Stomach (tissue), 9 donors: ENCODE data around the gene CD38. TPM values are rescaled to one million over a fixed set of nuclear protein-coding genes. Genes with fewer than 3 reads are reported as not detected.
"Not testable (repeated sequence)": the region's sequence is repeated elsewhere in the genome, so short reads cannot be mapped to it uniquely, and the experiment has no call there.

ENCODE experiments used
- DNase-seq, 2 donors: peaks; one replicate each; pipeline versions ENCODE4 v3.0.0 to v3.0.0-alpha.2; 2013 to 2019
- H3K27ac ChIP-seq, 5 donors: fragments of 200-600 bp in 4 of 5; sonication (generic) in 4 of 5; one replicate each; pipeline ENCODE4 v1.5.1; 2013 to 2019; ENCODE audit warnings: mild to moderate bottlenecking in 1 of 5, moderate library complexity in 1 of 5
- H3K27me3 ChIP-seq, 3 donors: fragments of 200-600 bp; sonication (generic); one replicate each; pipeline ENCODE4 v1.5.1; 2017 to 2019; ENCODE audit warnings: mixed run types in 1 of 3
- H3K36me3 ChIP-seq, 4 donors: fragments of 200-600 bp; sonication (generic); 1 replicate in 3 of 4; 2 replicates in 1 of 4; pipeline ENCODE4 v1.5.1; 2016 to 2019
- H3K4me1 ChIP-seq, 4 donors: fragments of 200-600 bp; sonication (generic); one replicate each; pipeline ENCODE4 v1.5.1; 2016 to 2019
- H3K4me3 ChIP-seq, 4 donors: fragments of 200-600 bp; sonication (generic) in 3 of 4; one replicate each; pipeline ENCODE4 v1.5.1; 2016 to 2019; ENCODE audit warnings: mild to moderate bottlenecking in 1 of 4
- H3K9me3 ChIP-seq, 4 donors: fragments of 200-600 bp; sonication (generic); one replicate each; pipeline ENCODE4 v1.5.1; 2016 to 2019
- EP300 ChIP-seq: sonication (generic); formaldehyde crosslinking; IDR thresholded peaks from one replicate; pipeline ENCODE4 v1.6.1; 2017; ENCODE audit warnings: antibody characterized with exemption
- POLR2A ChIP-seq, 4 donors: fragments of 450-650 bp; IDR thresholded peaks; one replicate each; pipeline ENCODE4 v1.6.1; 2016; ENCODE audit warnings: antibody characterized with exemption in 4 of 4, control low read depth in 2 of 4, mild to moderate bottlenecking in 1 of 4, moderate library complexity in 1 of 4
- POLR2AphosphoS5 ChIP-seq, 3 donors: sonication (generic); formaldehyde crosslinking; IDR thresholded peaks; one replicate each; pipeline ENCODE4 v1.6.1; 2016; ENCODE audit warnings: antibody characterized with exemption in 3 of 3
- WGBS, 5 donors: extraction: QIAGEN DNeasy Blood & Tissue Kit in 3 of 5; methylation state at CpG; one replicate each; pipeline versions ENCODE4 v1.1.5 to v1.1.7; 2013 to 2018; 5-methylcytosine and 5-hydroxymethylcytosine counted together
- intact Hi-C: fragments of 100-400 bp; cut with DNase I; formaldehyde crosslinking; loops from one replicate; pipeline ENCODE4 v1.15.1; 2023; ENCODE audit warnings: low total_unique reads
- polyA plus RNA-seq, 3 donors: library from polyadenylated mRNA; stranded (reverse); fragments of 200-250 nt; gene quantifications; one replicate each; pipeline ENCODE4 v1.2.3, GENCODE V29; 2013
- total RNA-seq, 5 donors: library from RNA; depleted of rRNA; stranded (reverse); fragments of >200 nt; gene quantifications; one replicate each; pipeline versions ENCODE4 v1.1.0 to v1.2.3, GENCODE V29; 2014 to 2016
- TF ChIP-seq, protein P1 (sequence below), 7 experiments: fragments of 450-650 bp in 4 of 7; fragments of 200-600 bp in 3 of 7; sonication (generic) in 3 of 7; IDR thresholded peaks; one replicate each; pipeline ENCODE4 v1.5.1; 2016 to 2019; ENCODE audit warnings: antibody characterized with exemption in 7 of 7, control low read depth in 2 of 7, mild to moderate bottlenecking in 1 of 7
- donor health status: healthy with polysubstance abuse.
- donor health status: Bipolar disorder and iron deficiency.
- donor health status: healthy.

CD38 gene
- total and polyA plus RNA-seq, 8 donors: 0.62 to 44.9 (median 2.2) TPM

DNA sequence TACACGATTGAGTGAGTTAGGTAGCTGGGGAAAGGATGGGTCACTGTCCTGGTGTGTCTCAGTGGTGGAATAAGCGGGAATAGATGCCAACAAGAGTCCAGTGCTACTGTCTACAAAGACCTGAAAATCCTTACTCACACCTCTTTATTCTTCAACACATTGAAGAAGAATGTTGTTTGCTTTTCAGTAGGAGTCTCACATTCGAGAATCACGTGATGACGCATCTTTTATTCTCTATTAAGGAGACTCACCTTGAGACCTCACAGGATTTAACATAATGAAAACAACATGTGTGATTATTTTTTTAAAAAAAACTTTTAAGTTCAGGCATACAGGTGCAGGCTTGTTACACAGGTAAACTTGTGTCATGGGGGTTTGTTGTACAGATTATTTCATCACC, 75.2 kb downstream of the CD38 start:
- no peak for TF ChIP-seq POLR2AphosphoS5 (IDR thresholded peaks at IDR 0.05)
- Histone ChIP-seq H3K4me1 (no peaks in the 10 kb centered on the region), H3K27me3 (no peaks in the 10 kb centered on the region), H3K4me3 (no peak overlapping the region), H3K9me3 (no peaks in the 10 kb centered on the region), H3K27ac (no peak overlapping the region), H3K36me3 (no peaks in the 10 kb centered on the region)
- 79 to 87% (median 83%) methylated on average over 5 of the region's 5 CpGs for WGBS, 5 donors
- intact Hi-C loops: no loop called here
- DNase-seq: no peak

DNA sequence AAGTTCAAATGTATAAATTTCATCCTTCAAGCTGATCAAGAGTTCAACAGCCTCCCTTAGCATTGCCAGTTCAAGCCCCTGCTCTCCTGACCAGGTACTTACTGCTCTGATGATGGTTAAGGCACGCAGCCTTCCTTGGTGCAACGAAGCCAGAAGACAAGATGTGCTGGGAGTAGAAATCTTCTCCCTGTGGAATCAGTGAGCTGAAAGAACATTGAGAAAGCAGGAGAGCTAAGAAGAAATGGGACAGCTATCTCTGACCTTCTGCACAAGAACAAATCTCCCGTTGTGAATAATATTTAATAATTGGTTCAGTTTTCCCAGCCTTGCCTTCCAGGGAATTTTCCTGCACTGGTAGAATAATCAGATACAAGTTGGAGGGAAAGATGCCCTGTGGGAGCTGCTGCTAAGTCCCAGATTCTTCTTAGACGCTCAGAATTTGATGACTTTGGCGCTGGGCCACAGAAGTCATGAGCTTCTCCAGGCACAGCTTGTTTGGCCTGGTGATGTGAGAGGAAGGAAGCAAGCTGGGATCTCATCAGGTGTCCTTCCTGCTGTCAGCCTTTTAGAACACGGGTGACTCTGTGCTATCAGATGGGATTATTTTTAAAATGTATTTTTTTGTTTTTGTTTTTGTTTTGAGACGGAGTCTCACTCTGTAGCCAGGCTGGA, 77.8 kb downstream of the CD38 start:
- WGBS, 5 donors: 60 to 71% (median 69%) methylated on average over 7 of the region's 7 CpGs
- Histone ChIP-seq H3K4me1 (no peaks in the 10 kb centered on the region), H3K9me3 (no peaks in the 10 kb centered on the region), H3K27me3 (no peaks in the 10 kb centered on the region), H3K4me3 (no peak overlapping the region), H3K36me3 (no peaks in the 10 kb centered on the region), H3K27ac (no peak overlapping the region)
- no peak for TF ChIP-seq POLR2A (IDR thresholded peaks at IDR 0.05)
- intact Hi-C loops: no loop called here
- peak in 1 of 2 donors; percentile 42 for DNase-seq

DNA sequence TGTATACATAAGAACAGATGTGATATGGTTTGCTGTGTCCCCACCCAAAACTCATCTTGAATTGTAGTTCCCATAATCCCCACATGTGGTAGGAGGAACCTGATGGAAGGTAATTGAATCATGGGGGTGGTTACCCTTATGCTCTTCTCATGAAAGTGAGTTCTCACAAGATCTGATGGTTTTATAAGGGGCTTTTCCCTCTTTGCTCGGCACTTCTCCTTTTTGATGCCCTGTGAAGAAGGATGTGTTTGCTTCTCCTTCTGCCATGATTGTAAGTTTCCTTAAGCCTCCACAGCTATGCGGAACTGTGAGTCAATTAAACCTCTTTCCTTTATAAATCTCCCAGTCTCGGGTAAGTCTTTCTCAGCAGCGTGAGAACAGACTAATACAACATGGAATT, 83.1 kb downstream of the CD38 start:
- H3K27me3 ChIP-seq, intact Hi-C loops, H3K4me1 ChIP-seq, H3K9me3 ChIP-seq, H3K4me3 ChIP-seq, H3K27ac ChIP-seq, H3K36me3 ChIP-seq, DNase-seq: not testable (repeated sequence)
- WGBS, 5 donors: 72 to 86% (median 79%) methylated on average over 4 of the region's 4 CpGs

GRCh38 chr4:15864651-15865566, 86.8 kb downstream of the CD38 start:
- Histone ChIP-seq H3K4me3 (no peak overlapping the region), H3K36me3 (no peaks in the 10 kb centered on the region), H3K27me3 (no peaks in the 10 kb centered on the region), H3K9me3 (no peaks in the 10 kb centered on the region), H3K27ac (no peak overlapping the region), H3K4me1 (no peaks in the 10 kb centered on the region)
- TF ChIP-seq POLR2A (IDR thresholded peaks at IDR 0.05) (no peak), EP300 (no peak), POLR2AphosphoS5 (IDR thresholded peaks at IDR 0.05) (no peak)
- TF ChIP-seq, protein P1, sequence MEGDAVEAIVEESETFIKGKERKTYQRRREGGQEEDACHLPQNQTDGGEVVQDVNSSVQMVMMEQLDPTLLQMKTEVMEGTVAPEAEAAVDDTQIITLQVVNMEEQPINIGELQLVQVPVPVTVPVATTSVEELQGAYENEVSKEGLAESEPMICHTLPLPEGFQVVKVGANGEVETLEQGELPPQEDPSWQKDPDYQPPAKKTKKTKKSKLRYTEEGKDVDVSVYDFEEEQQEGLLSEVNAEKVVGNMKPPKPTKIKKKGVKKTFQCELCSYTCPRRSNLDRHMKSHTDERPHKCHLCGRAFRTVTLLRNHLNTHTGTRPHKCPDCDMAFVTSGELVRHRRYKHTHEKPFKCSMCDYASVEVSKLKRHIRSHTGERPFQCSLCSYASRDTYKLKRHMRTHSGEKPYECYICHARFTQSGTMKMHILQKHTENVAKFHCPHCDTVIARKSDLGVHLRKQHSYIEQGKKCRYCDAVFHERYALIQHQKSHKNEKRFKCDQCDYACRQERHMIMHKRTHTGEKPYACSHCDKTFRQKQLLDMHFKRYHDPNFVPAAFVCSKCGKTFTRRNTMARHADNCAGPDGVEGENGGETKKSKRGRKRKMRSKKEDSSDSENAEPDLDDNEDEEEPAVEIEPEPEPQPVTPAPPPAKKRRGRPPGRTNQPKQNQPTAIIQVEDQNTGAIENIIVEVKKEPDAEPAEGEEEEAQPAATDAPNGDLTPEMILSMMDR (IDR thresholded peaks at IDR 0.05): no peak
- WGBS, 5 donors: 66 to 70% (median 68%) methylated on average over 2 of the region's 2 CpGs
- DNase-seq: no peak
- intact Hi-C loops: no loop called here

GRCh38 chr4:15868111-15868510, 90.0 kb downstream of the CD38 start:
- WGBS, 5 donors: 57 to 61% (median 60%) methylated on average over 3 of the region's 3 CpGs

More at GRCh38 chr4:15868111-15868510, 90.0 kb downstream of the CD38 start:
- H3K36me3 ChIP-seq: no peaks in the 10 kb centered on the region
- H3K4me1 ChIP-seq: no peaks in the 10 kb centered on the region
- TF ChIP-seq POLR2A (IDR thresholded peaks at IDR 0.05): no peak
- TF ChIP-seq, protein P1 (IDR thresholded peaks at IDR 0.05): no peak
- intact Hi-C loops: no loop called here
- no peaks in the 10 kb centered on the region for H3K9me3 ChIP-seq
- no peaks in the 10 kb centered on the region for H3K27me3 ChIP-seq
- H3K27ac ChIP-seq: no peak overlapping the region
- H3K4me3 ChIP-seq: no peak overlapping the region
- DNase-seq: no peak
